ENCODE measurements around the gene MED8.

GRCh38 chr1:43432171-43432860 is 42.7 kb upstream of the MED8 start:
- TF ChIP-seq POLR2A (IDR thresholded peaks at IDR 0.05; ENCODE audit: control extremely low read depth in 1 of 2, low read depth in 2 of 2, low read length in 2 of 2) (no peak), RBBP5 (IDR thresholded peaks at IDR 0.05; ENCODE audit: borderline replicate concordance, low read depth, low read length) (no peak), GABPA (IDR thresholded peaks at IDR 0.05; ENCODE audit: borderline replicate concordance, insufficient read depth, low read length) (no peak), PHF8 (conservative IDR thresholded peaks at IDR 0.05; ENCODE audit: low read depth, low read length) (no peak), KDM1A (IDR thresholded peaks at IDR 0.05; ENCODE audit: borderline replicate concordance, low read length) (no peak), SP1 (IDR thresholded peaks at IDR 0.05; ENCODE audit: low read depth, low read length) (no peak), CTCF (IDR thresholded peaks at IDR 0.05; ENCODE audit: control extremely low read depth in 1 of 3, insufficient read depth in 1 of 3, low read depth in 1 of 3, low read length in 3 of 3) (no peak), EZH2 (IDR thresholded peaks at IDR 0.05; ENCODE audit: low read depth, low read length, severe bottlenecking) (no peak), RFX5 (IDR thresholded peaks at IDR 0.05; ENCODE audit: borderline replicate concordance, low read depth, low read length) (no peak), YY1 (IDR thresholded peaks at IDR 0.05; ENCODE audit: low read depth, low read length) (no peak), EP300 (IDR thresholded peaks at IDR 0.05; ENCODE audit: borderline replicate concordance in 1 of 2, low read depth in 2 of 2, low read length in 2 of 2) (no peak), RNF2 (IDR thresholded peaks at IDR 0.05; ENCODE audit: borderline replicate concordance, low read depth, low read length, missing control alignments, poor library complexity, severe bottlenecking) (no peak)

Measured in H1 (cell line).